ENCODE data around the gene UBE2Z. TPM values are rescaled to one million over a fixed set of nuclear protein-coding genes. Genes with fewer than 3 reads are reported as not detected.

UBE2Z gene
- total RNA-seq, 1 donor from 2014 or later: 100 TPM

GRCh38 chr17:48892940-48893645 is 15.1 kb upstream of the UBE2Z start:
- TF ChIP-seq, protein P1, sequence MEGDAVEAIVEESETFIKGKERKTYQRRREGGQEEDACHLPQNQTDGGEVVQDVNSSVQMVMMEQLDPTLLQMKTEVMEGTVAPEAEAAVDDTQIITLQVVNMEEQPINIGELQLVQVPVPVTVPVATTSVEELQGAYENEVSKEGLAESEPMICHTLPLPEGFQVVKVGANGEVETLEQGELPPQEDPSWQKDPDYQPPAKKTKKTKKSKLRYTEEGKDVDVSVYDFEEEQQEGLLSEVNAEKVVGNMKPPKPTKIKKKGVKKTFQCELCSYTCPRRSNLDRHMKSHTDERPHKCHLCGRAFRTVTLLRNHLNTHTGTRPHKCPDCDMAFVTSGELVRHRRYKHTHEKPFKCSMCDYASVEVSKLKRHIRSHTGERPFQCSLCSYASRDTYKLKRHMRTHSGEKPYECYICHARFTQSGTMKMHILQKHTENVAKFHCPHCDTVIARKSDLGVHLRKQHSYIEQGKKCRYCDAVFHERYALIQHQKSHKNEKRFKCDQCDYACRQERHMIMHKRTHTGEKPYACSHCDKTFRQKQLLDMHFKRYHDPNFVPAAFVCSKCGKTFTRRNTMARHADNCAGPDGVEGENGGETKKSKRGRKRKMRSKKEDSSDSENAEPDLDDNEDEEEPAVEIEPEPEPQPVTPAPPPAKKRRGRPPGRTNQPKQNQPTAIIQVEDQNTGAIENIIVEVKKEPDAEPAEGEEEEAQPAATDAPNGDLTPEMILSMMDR (IDR thresholded peaks at IDR 0.05; ENCODE audit: unreplicated experiment): no peak

GRCh38 chr17:48893646-48894508 is 14.3 kb upstream of the UBE2Z start:
- TF ChIP-seq, protein P1 (IDR thresholded peaks at IDR 0.05; ENCODE audit: unreplicated experiment): no peak
- Mint-ChIP-seq H3K27ac (peak overlapping the region; percentile 92), H3K4me3 (ENCODE audit: low read depth) (peak overlapping the region; percentile 80), H3K27me3 (no peaks in the 10 kb centered on the region), H3K4me1 (ENCODE audit: low read depth) (peaks cover 4% of the 10 kb centered on the region), H3K36me3 (ENCODE audit: insufficient read depth) (no peaks in the 10 kb centered on the region), H3K9me3 (ENCODE audit: low read depth) (no peaks in the 10 kb centered on the region)
- no peak for DNase-seq (ENCODE audit: low spot score, unreplicated experiment)

More at GRCh38 chr17:48892940-48893645, 15.1 kb upstream of the UBE2Z start:
- Mint-ChIP-seq H3K27ac (peak overlapping the region; percentile 92), H3K4me1 (ENCODE audit: low read depth) (peaks cover 4% of the 10 kb centered on the region), H3K36me3 (ENCODE audit: insufficient read depth) (no peaks in the 10 kb centered on the region), H3K9me3 (ENCODE audit: low read depth) (no peaks in the 10 kb centered on the region), H3K27me3 (no peaks in the 10 kb centered on the region), H3K4me3 (ENCODE audit: low read depth) (peak overlapping the region; percentile 80)
- no peak for DNase-seq (ENCODE audit: low spot score, unreplicated experiment)

GRCh38 chr17:48894886-48895285 is 13.3 kb upstream of the UBE2Z start:
- H3K36me3 Mint-ChIP-seq (ENCODE audit: insufficient read depth): no peaks in the 10 kb centered on the region
- H3K4me1 Mint-ChIP-seq (ENCODE audit: low read depth): peaks cover 4% of the 10 kb centered on the region
- no peak overlapping the region for H3K4me3 Mint-ChIP-seq (ENCODE audit: low read depth)
- no peaks in the 10 kb centered on the region for H3K27me3 Mint-ChIP-seq
- no peaks in the 10 kb centered on the region for H3K9me3 Mint-ChIP-seq (ENCODE audit: low read depth)
- DNase-seq (ENCODE audit: low spot score, unreplicated experiment): no peak
- TF ChIP-seq, protein P1 (IDR thresholded peaks at IDR 0.05; ENCODE audit: unreplicated experiment): no peak
- no peak overlapping the region for H3K27ac Mint-ChIP-seq

DNA sequence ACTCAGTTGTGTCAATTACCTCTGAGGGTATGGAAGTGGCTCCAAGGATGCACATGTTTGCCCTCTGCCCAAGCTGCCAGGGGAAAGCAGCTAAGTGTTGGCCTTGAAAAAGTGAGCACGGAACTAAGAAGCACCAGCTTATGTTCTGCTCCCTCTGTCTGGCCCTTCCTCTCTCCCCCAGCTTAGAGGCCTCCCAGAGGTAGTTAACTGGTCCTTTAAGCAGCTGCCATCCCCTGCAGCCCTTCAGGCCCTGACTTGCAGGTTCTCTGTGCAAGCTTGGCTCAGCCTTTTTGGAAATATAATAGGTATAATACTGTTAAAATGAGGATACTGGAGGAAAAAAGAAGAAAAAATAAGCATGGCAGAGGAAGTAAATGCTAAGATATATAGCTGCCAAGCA is 7.0 kb upstream of the UBE2Z start:
- Mint-ChIP-seq H3K27me3 (no peaks in the 10 kb centered on the region), H3K4me1 (ENCODE audit: low read depth) (peaks cover 2% of the 10 kb centered on the region), H3K9me3 (ENCODE audit: low read depth) (no peaks in the 10 kb centered on the region), H3K4me3 (ENCODE audit: low read depth) (no peak overlapping the region), H3K27ac (no peak overlapping the region), H3K36me3 (ENCODE audit: insufficient read depth) (no peaks in the 10 kb centered on the region)
- TF ChIP-seq, protein P1 (IDR thresholded peaks at IDR 0.05; ENCODE audit: unreplicated experiment): no peak
- no peak for DNase-seq (ENCODE audit: low spot score, unreplicated experiment)

- Mint-ChIP-seq H3K4me1 (ENCODE audit: low read depth) (peaks cover 6% of the 10 kb centered on the region), H3K27me3 (no peaks in the 10 kb centered on the region), H3K9me3 (ENCODE audit: low read depth) (no peaks in the 10 kb centered on the region), H3K27ac (no peak overlapping the region), H3K4me3 (ENCODE audit: low read depth) (no peak overlapping the region), H3K36me3 (ENCODE audit: insufficient read depth) (no peaks in the 10 kb centered on the region)
- no peak for DNase-seq (ENCODE audit: low spot score, unreplicated experiment)
- TF ChIP-seq, protein P1 (IDR thresholded peaks at IDR 0.05; ENCODE audit: unreplicated experiment): no peak
These were observed 4.8 kb upstream of the UBE2Z start for GRCh38 chr17:48903401-48903800.
